Measurements from ENCODE around the gene DLK1. TPM values are rescaled to one million over a fixed set of nuclear protein-coding genes. Genes with fewer than 3 reads are reported as not detected.

DLK1 gene
- total and polyA plus RNA-seq, 10 donors = 0.17 to 0.79 (median 0.38) TPM; not detected in 7

DNA sequence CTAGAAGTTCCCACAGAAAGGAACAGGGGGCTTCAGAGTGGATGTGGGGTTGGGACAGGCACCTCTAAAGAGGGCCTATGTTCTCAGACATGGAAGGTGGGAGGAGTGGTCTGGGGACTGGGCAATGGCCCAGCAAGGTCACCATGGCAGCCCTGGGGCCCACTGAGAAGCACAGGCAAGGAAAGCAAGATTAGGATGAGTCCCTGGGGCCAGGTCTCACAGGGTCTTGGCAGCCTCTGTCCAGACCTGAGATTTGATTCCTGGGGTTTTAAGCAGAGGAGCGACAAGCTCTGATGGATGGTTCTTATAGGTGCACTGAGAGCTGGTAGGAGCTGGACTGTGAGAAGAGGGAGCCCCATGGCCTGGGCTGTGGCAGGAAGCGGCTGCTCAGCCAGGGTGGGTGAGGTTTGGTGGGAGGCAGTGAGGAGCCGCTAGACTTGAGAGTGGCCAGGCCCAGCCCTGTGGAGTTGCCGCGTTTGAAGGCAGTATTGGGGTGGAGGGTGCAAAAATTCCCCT is 44.0 kb downstream of the DLK1 start:
- Histone ChIP-seq H3K27ac (peak overlapping the region in 4 of 8 donors; percentile 21 to 51 (median 29)), H3K9me3 (peaks cover 0 to 4% (median 0%) of the 10 kb centered on the region in 8 donors), H3K27me3 (replicated peaks in 1 of 7) (peaks cover 0 to 23% (median 0%) of the 10 kb centered on the region in 7 donors), H3K4me3 (no peak overlapping the region), H3K36me3 (no peaks in the 10 kb centered on the region), H3K4me1 (peaks cover 0 to 12% (median 0%) of the 10 kb centered on the region in 6 donors)
- DNase-seq = peak; percentile 72
- 74 to 91% (median 75%) methylated on average over 5 of the region's 5 CpGs for WGBS, 5 donors
- intact Hi-C loops (cut with DNase I; ENCODE audit: low total_unique reads) = no loop called here
- no peak for TF ChIP-seq CTCF (IDR thresholded peaks at IDR 0.05 in 8 of 11, conservative IDR thresholded peaks at IDR 0.05 in 3 of 11)
- no peak for TF ChIP-seq POLR2AphosphoS5 (IDR thresholded peaks at IDR 0.05)
- TF ChIP-seq POLR2A (IDR thresholded peaks at IDR 0.05) = no peak

DNA sequence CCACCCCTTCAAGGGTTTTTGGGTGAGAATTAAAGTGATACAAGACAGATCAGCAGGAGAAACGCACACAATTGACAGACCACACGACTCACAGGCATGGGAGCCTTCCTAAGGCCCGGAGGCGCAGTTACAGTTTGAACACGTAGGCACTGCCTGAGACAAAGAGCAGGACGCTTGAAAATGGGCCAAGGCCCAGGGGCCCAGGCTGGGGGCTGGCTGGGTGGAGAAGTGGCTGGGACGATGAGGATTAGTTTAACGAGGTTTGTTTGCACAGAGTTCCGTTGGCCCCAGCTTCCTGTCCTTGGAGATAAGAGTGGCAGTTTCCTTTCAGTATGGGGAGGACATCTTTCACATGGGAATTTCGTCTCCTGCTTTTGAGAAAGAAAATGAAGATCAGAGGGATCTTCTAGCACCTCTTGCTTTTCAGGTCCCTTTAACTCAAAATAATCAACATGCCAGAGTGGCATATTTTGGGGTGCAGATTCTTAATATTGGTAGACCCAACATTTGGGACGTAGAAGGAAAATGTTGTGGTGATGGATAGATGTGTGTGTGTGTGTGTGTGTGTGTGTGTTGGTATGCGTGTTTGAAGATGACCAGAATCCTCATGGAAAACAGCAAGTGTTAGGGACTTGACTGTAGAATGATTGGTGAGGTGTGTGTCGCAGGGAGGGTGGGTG is 44.6 kb downstream of the DLK1 start:
- Histone ChIP-seq H3K9me3 (peaks cover 0 to 4% (median 0%) of the 10 kb centered on the region in 8 donors), H3K4me1 (peaks cover 0 to 12% (median 0%) of the 10 kb centered on the region in 6 donors), H3K36me3 (no peaks in the 10 kb centered on the region), H3K4me3 (no peak overlapping the region), H3K27ac (peak overlapping the region in 4 of 8 donors; percentile 21 to 51 (median 29)), H3K27me3 (replicated peaks in 1 of 7) (peaks cover 0 to 20% (median 0%) of the 10 kb centered on the region in 7 donors)
- peak; percentile 77 for DNase-seq
- TF ChIP-seq POLR2AphosphoS5 (IDR thresholded peaks at IDR 0.05) (peak in 2 of 3 donors; percentile 21 to 60), POLR2A (IDR thresholded peaks at IDR 0.05) (no peak)
- intact Hi-C loops (cut with DNase I; ENCODE audit: low total_unique reads) = no loop called here
- 47 to 63% (median 54%) methylated on average over 13 of the region's 13 CpGs for WGBS, 5 donors

- 73 to 89% (median 89%) methylated on average over 8 to 9 of the region's 9 CpGs for WGBS, 5 donors
- intact Hi-C loops (cut with DNase I; ENCODE audit: low total_unique reads) = no loop called here
These were observed 46.0 kb downstream of the DLK1 start for GRCh38 chr14:100772607-100773165.

More at GRCh38 chr14:100772607-100773165, 46.0 kb downstream of the DLK1 start:
- no peaks in the 10 kb centered on the region for H3K36me3 ChIP-seq
- no peak overlapping the region for H3K4me3 ChIP-seq
- peaks cover 0 to 4% (median 0%) of the 10 kb centered on the region in 8 donors for H3K9me3 ChIP-seq
- DNase-seq = peak; percentile 59
- no peak overlapping the region for H3K27ac ChIP-seq
- H3K27me3 ChIP-seq (replicated peaks in 1 of 7) = peaks cover 0 to 10% (median 0%) of the 10 kb centered on the region in 7 donors
- no peak for TF ChIP-seq POLR2AphosphoS5 (IDR thresholded peaks at IDR 0.05)
- TF ChIP-seq POLR2A (IDR thresholded peaks at IDR 0.05) = no peak
- no peak for TF ChIP-seq CTCF (IDR thresholded peaks at IDR 0.05 in 8 of 11, conservative IDR thresholded peaks at IDR 0.05 in 3 of 11)
- H3K4me1 ChIP-seq = peaks cover 0 to 12% (median 0%) of the 10 kb centered on the region in 6 donors

Data from spleen (tissue), 11 donors.